Measurements from ENCODE around the gene GJB2. TPM values are rescaled to one million over a fixed set of nuclear protein-coding genes. Genes with fewer than 3 reads are reported as not detected.

Gene GJB2
- polyA plus RNA-seq, 1 experiment = not detected

DNA sequence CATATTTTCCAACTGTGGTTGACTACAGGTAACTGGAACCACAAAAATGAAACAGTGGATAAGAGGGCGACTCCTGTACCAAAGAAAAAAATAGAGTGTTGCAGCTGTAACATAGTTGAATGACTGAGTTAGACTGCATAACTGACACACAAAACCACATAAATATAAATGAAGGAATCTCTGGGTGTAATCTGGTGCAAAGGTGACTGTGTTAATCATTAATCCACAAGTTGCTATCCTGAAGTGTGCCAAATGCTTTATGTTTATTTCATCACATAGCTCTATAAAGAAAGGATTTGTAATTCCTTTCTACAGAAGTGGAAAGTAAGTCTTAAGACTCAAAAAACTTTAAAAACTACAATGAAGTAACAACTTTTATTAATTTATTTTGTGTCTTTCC lies 6.0 kb upstream of the GJB2 start:
- DNase-seq (ENCODE audit: low read depth) = no peak
- TF ChIP-seq, protein P1, sequence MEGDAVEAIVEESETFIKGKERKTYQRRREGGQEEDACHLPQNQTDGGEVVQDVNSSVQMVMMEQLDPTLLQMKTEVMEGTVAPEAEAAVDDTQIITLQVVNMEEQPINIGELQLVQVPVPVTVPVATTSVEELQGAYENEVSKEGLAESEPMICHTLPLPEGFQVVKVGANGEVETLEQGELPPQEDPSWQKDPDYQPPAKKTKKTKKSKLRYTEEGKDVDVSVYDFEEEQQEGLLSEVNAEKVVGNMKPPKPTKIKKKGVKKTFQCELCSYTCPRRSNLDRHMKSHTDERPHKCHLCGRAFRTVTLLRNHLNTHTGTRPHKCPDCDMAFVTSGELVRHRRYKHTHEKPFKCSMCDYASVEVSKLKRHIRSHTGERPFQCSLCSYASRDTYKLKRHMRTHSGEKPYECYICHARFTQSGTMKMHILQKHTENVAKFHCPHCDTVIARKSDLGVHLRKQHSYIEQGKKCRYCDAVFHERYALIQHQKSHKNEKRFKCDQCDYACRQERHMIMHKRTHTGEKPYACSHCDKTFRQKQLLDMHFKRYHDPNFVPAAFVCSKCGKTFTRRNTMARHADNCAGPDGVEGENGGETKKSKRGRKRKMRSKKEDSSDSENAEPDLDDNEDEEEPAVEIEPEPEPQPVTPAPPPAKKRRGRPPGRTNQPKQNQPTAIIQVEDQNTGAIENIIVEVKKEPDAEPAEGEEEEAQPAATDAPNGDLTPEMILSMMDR (IDR thresholded peaks at IDR 0.05; ENCODE audit: insufficient read depth, low read depth, low read length) = no peak
- Histone ChIP-seq H3K4me3 (ENCODE audit: low read depth, low read length) (no peak overlapping the region), H3K27me3 (ENCODE audit: control insufficient read depth, insufficient read depth, low read length) (peaks cover 25% of the 10 kb centered on the region), H3K36me3 (ENCODE audit: control insufficient read depth, insufficient read depth, low read length) (no peaks in the 10 kb centered on the region)
- POLR2A ChIA-PET = no interaction called here
- CTCF ChIA-PET = interaction anchor here (0.5 to 3.1 kb wide), 4 partner anchors 11 to 727 kb away, joined by 3 to 9 read pairs (median 4); no protein-coding TSS in a partner anchor

DNA sequence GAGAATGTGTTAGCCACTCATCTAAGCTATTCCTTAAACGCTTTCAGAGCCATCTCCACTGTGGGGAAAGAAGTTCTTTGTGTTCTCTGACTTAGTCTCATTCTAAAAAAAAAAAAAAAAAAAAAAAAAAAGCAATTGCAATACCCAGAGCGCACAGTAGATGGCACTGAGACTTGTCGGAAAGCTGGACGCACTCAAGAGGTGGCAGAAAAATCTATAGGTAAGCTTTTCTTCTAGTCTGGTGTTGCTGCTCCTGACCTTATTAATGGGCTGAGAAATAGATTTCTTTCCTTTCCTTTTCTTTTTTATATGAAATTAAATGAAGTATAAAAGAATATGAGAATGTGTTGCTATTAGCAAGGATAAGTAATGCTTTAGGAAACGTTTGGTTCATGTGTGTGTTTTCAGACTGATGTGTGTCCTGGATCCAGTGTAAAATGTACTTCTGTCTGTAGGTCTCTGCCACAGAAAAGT lies 4.7 kb upstream of the GJB2 start:
- H3K27me3 ChIP-seq (ENCODE audit: control insufficient read depth, insufficient read depth, low read length) = peaks cover 28% of the 10 kb centered on the region
- H3K4me3 ChIP-seq (ENCODE audit: low read depth, low read length) = no peak overlapping the region
- TF ChIP-seq, protein P1 (IDR thresholded peaks at IDR 0.05; ENCODE audit: insufficient read depth, low read depth, low read length) = peak; percentile 81
- ChIA-PET CTCF (interaction anchor here (0.6 to 3.1 kb wide), 17 partner anchors 8 to 1000 kb away, joined by 3 to 10 read pairs (median 4); no protein-coding TSS in a partner anchor), POLR2A (no interaction called here)
- H3K36me3 ChIP-seq (ENCODE audit: control insufficient read depth, insufficient read depth, low read length) = no peaks in the 10 kb centered on the region
- no peak for DNase-seq (ENCODE audit: low read depth)

DNA sequence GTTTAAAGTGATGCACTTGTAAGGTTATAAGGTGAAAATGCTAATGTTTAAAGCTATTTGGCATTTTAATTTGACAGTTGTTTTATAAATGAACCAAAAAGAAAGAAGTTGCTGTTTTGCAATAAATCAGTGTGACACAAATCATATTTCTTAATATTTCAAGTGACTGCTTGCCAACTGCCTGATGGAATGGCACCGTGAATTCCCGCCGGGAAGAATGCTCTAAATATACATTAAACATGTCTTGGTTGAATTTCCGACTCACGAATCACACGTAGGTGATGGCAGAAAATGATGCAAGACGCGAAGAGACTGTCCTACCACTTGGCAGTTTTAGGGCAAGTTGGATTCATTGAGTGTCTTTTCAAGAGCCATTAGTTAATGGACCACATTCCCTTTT lies 3.1 kb upstream of the GJB2 start:
- CTCF ChIA-PET = interaction anchor here (0.6 to 1.4 kb wide), 4 partner anchors 11 to 730 kb away, joined by 3 to 4 read pairs (median 3); no protein-coding TSS in a partner anchor
- H3K27me3 ChIP-seq (ENCODE audit: control insufficient read depth, insufficient read depth, low read length) = peaks cover 36% of the 10 kb centered on the region
- H3K36me3 ChIP-seq (ENCODE audit: control insufficient read depth, insufficient read depth, low read length) = no peaks in the 10 kb centered on the region
- H3K4me3 ChIP-seq (ENCODE audit: low read depth, low read length) = no peak overlapping the region
- TF ChIP-seq, protein P1 (IDR thresholded peaks at IDR 0.05; ENCODE audit: insufficient read depth, low read depth, low read length) = no peak
- no peak for DNase-seq (ENCODE audit: low read depth)
- POLR2A ChIA-PET = no interaction called here

DNA sequence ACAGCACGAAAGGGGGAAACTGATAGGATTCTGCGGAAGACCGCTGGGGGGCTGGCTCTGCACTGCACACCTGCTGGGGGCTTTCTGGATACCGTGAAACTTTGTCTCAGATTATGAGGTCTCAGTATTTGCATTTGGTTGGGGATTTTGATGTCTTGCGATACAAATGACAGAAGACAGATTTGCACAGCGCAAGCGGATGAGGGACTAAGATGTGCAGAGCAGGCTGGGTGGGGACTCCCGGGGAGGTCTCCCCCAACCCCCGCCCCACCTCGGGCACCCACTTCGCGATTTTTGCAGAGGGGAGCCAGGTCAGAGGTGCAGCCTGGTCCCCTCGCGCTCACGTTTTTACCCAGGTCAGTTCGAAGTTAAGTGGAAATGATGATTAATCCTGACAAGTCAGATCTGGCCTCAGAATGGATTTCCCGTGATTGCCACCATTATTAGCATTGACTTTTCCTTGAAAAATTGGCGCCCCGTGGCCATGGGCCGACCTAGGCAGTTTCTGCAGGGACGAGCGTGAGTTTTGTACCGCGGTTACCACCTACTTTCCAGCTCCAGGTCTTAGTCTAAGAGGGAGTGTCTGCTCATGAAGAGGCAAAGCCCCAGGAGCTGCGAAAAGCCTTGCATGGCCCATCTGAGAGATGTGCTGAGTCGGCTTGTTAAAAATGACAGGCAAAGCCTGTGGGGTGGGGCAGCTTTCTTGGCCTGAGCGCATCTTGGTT lies 1.3 kb upstream of the GJB2 start:
- POLR2A ChIA-PET = no interaction called here
- Histone ChIP-seq H3K4me3 (ENCODE audit: low read depth, low read length) (no peak overlapping the region), H3K27me3 (ENCODE audit: control insufficient read depth, insufficient read depth, low read length) (peaks cover 40% of the 10 kb centered on the region), H3K36me3 (ENCODE audit: control insufficient read depth, insufficient read depth, low read length) (no peaks in the 10 kb centered on the region)
- no peak for DNase-seq (ENCODE audit: low read depth)
- CTCF ChIA-PET = interaction anchor here (1.3 kb wide), 2 partner anchors 8 to 16 kb away, joined by 3 to 4 read pairs; no protein-coding TSS in a partner anchor
- TF ChIP-seq, protein P1 (IDR thresholded peaks at IDR 0.05; ENCODE audit: insufficient read depth, low read depth, low read length) = no peak

DNA sequence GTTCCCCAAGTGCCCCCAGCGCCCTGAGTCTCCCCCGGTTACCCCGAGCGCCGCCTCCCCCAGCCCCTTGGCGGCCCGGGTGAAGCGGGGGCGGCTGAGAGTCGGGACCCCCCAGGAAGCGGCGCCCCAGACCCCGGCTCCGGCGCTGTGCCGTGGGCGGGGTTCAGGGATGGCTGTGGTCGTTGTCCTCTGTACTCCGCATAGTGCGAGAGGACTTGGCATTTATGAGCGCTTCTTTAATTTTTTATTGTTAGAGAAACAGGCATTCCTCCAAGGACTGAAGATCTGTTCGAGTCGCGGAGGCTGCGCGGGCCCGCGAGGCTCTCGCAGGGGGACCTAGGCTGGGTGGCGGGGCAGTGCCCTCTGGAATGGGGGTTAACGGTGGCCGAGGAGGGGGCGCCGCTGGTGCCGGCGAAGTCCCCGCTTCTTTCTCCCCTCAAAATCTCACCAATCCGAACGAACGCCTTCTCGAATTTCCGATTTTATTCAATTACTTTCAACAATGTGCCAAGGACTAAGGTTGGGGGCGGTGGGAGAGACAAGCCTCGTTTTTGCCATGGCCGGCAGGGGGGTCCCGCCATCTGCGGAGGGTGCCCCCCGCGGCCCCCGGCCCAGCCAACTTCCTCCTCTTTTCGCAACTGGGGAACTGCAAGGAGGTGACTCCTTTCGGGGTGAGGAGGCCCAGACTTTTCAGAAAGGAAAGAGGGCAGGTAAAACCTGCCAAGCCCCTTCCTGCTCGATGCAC lies 596 bp upstream of the GJB2 start:
- CTCF ChIA-PET = no interaction called here
- H3K27me3 ChIP-seq (ENCODE audit: control insufficient read depth, insufficient read depth, low read length) = peaks cover 40% of the 10 kb centered on the region
- POLR2A ChIA-PET = no interaction called here

More for the DNA sequence above, 596 bp upstream of the GJB2 start:
- no peaks in the 10 kb centered on the region for H3K36me3 ChIP-seq (ENCODE audit: control insufficient read depth, insufficient read depth, low read length)
- DNase-seq (ENCODE audit: low read depth) = no peak
- H3K4me3 ChIP-seq (ENCODE audit: low read depth, low read length) = no peak overlapping the region
- TF ChIP-seq, protein P1 (IDR thresholded peaks at IDR 0.05; ENCODE audit: insufficient read depth, low read depth, low read length) = no peak
